GM12878 (cell line): Measurements from ENCODE around the gene TCF7L1. TPM values are rescaled to one million over a fixed set of nuclear protein-coding genes. Genes with fewer than 3 reads are reported as not detected.

Experiments
- ATAC-seq: fragments of 200-7000 bp; cut with Tn5 transposase; 3 replicates; pipeline ENCODE4 v1.9.1; 2020; ENCODE audit warnings: mild to moderate bottlenecking, moderate library complexity
- BruUV-seq: library from RNA; stranded (reverse); fragments of 400-500 nt; replicated peaks from 2 replicates; lab custom pipeline; 2021; lab: Mats Ljungman, UMichigan
- CTCF ChIA-PET: fragments of 300-600 bp; sonication (Branson Sonifier 250); formaldehyde crosslinking; extraction: SDS; loops from one replicate; lab custom pipeline; 2021; ENCODE audit warnings: inconsistent platforms; lab: Yijun Ruan, JAX
- POLR2A ChIA-PET: fragments of 350-600 bp; formaldehyde crosslinking; extraction: SDS; loops from one replicate; lab custom pipeline; 2021; ENCODE audit warnings: inconsistent platforms; lab: Charles Lee
- RAD21 ChIA-PET: fragments of 300-600 bp; sonication (Branson Sonifier 250); formaldehyde crosslinking; loops from one replicate; lab custom pipeline; 2023; ENCODE audit warnings: antibody characterized with exemption; ENCODE audit not compliant: unreplicated experiment; lab: Charles Lee
- SMC1A ChIA-PET: fragments of 300-600 bp; sonication (Branson Sonifier 250); formaldehyde crosslinking; loops from one replicate; lab custom pipeline; 2023; ENCODE audit not compliant: unreplicated experiment, uncharacterized antibody; lab: Charles Lee
- DNase-seq: peaks from one replicate; pipeline ENCODE4 v3.0.0-alpha.2; 2011; ENCODE audit warnings: low read depth, low spot score
- FAIRE-seq: peaks from 3 replicates; lab custom pipeline; 2011; peaks lifted over from hg19 to GRCh38; lab: Jason Lieb, UNC
- H2AFZ ChIP-seq: 2 replicates; pipeline ENCODE4 v1.6.0; 2011; ENCODE audit warnings: low read depth, low read length, control low read depth; ENCODE audit not compliant: control insufficient read depth
- H3K27ac ChIP-seq: 2 replicates; pipeline ENCODE4 v1.5.1; 2011; ENCODE audit warnings: control low read depth; ENCODE audit not compliant: control insufficient read depth, insufficient read depth
- H3K27me3 ChIP-seq, 2 experiments: replicated peaks in 1 of 2; 2 replicates each; pipeline versions ENCODE4 v1.6.0 to v1.6.1; 2011; ENCODE audit warnings: low read length in 1 of 2; ENCODE audit not compliant: control insufficient read depth in 2 of 2, insufficient read depth in 2 of 2
- H3K36me3 ChIP-seq, 2 experiments: 2 replicates each; pipeline ENCODE4 v1.5.1; 2011; ENCODE audit warnings: low read length in 1 of 2; ENCODE audit not compliant: control insufficient read depth in 2 of 2, insufficient read depth in 2 of 2
- H3K4me1 ChIP-seq: 2 replicates; pipeline ENCODE4 v1.6.1; 2011; ENCODE audit warnings: mild to moderate bottlenecking, low read length, moderate library complexity, mixed read lengths; ENCODE audit not compliant: control insufficient read depth, insufficient read depth
- H3K4me2 ChIP-seq: 2 replicates; pipeline ENCODE4 v1.6.0; 2011; ENCODE audit warnings: control low read depth; ENCODE audit not compliant: control insufficient read depth, insufficient read depth
- H3K4me3 ChIP-seq: fragments of 200-600 bp; sonication (generic); 2 replicates; pipeline ENCODE4 v1.5.1; 2016
- H3K79me2 ChIP-seq: 2 replicates; pipeline ENCODE4 v1.6.0; 2011; ENCODE audit warnings: low read length; ENCODE audit not compliant: control insufficient read depth, insufficient read depth
- H3K9ac ChIP-seq: 2 replicates; pipeline ENCODE4 v1.8.0; 2011; ENCODE audit warnings: low read length, control low read depth, mixed read lengths; ENCODE audit not compliant: control insufficient read depth, insufficient read depth
- H3K9me3 ChIP-seq: replicated peaks from 3 replicates; pipeline ENCODE4 v1.5.1; 2011; ENCODE audit warnings: mild to moderate bottlenecking, low read length; ENCODE audit not compliant: control insufficient read depth, insufficient read depth
- H4K20me1 ChIP-seq: 2 replicates; pipeline ENCODE4 v1.6.0; 2011; ENCODE audit not compliant: control insufficient read depth, insufficient read depth
- HDAC2 ChIP-seq: fragments of 200-600 bp; sonication (generic); IDR thresholded peaks from 2 replicates; pipeline ENCODE4 v1.6.1; 2017
- MTA2 ChIP-seq: fragments of 450-650 bp; IDR thresholded peaks from 2 replicates; pipeline ENCODE4 v1.6.1; 2016; ENCODE audit warnings: low read depth, mild to moderate bottlenecking, moderate library complexity
- TCF7 ChIP-seq: IDR thresholded peaks from 2 replicates; pipeline ENCODE4 v1.6.1; 2014; ENCODE audit warnings: antibody characterized with exemption, borderline replicate concordance
- WGBS: methylation state at CpG from one replicate; pipeline ENCODE4 v1.1.6; 2016; ENCODE audit warnings: low lambda C conversion rate; ENCODE audit not compliant: insufficient replicate concordance, insufficient coverage; ENCODE audit errors: missing lambda C conversion rate; 5-methylcytosine and 5-hydroxymethylcytosine counted together
- in situ Hi-C: fragments of 300-500 bp; cut with MboI; formaldehyde crosslinking; loops from 9 replicates; pipeline ENCODE4 v1.14.3; 2018; ENCODE audit warnings: mixed read lengths
- intact Hi-C: fragments of 100-400 bp; cut with micrococcal nuclease; formaldehyde crosslinking; loops from one replicate; pipeline ENCODE4 v1.14.2; 2022; ENCODE audit not compliant: unreplicated experiment
- polyA plus RNA-seq, 11 experiments: library from polyadenylated mRNA; depleted of rRNA in 4 of 11; unstranded in 6 of 11; stranded (reverse) in 5 of 11; fragments of >200 nt; fragmentation: Nextera tagmentation in 4 of 11; fragmentation: Illumina TruSeq in 1 of 11; extraction: Ambion mirVana in 4 of 11; extraction: Trizol in 1 of 11; gene quantifications; 1 replicate in 1 of 11; 2 replicates in 10 of 11; pipeline versions ENCODE4 v1.2.1 to v1.2.3, GENCODE V29; 2011 to 2016; ENCODE audit warnings: inconsistent platforms in 2 of 11, missing spikeins in 2 of 11, low read depth in 1 of 11
- total RNA-seq, 4 experiments: library from RNA; depleted of rRNA in 3 of 4; stranded (reverse); fragments of >200 nt in 3 of 4; fragmentation: Illumina TruSeq in 1 of 4; extraction: Trizol in 1 of 4; gene quantifications; 2 replicates each; pipeline versions ENCODE4 v1.2.1 to v1.2.3, GENCODE V29; 2013 to 2021

Gene TCF7L1
- total and polyA plus RNA-seq, 10 of the 15 experiments (the other 5 are each of a cell fraction or from before 2014, with no cell fraction given) = 0.03 to 0.11 (median 0.10) TPM; not detected in 7

- no peaks in the 10 kb centered on the region for H3K9me3 ChIP-seq
- H2AFZ ChIP-seq = no peak overlapping the region
- in situ Hi-C loops (no loop called here), intact Hi-C loops (no loop called here)
- no peak for DNase-seq
- no peak for FAIRE-seq
- H3K9ac ChIP-seq = no peak overlapping the region
- H3K27ac ChIP-seq = no peak overlapping the region
- no peak overlapping the region for H3K4me2 ChIP-seq
- ChIA-PET SMC1A (no interaction called here), RAD21 (no interaction called here), POLR2A (no interaction called here), CTCF (no interaction called here)
- H3K4me1 ChIP-seq = no peaks in the 10 kb centered on the region
- H3K36me3 ChIP-seq = no peaks in the 10 kb centered on the region
- ATAC-seq = no peak
- H3K4me3 ChIP-seq = no peak overlapping the region
- 35% methylated on average over 12 of the region's 12 CpGs for WGBS
- BruUV-seq = no TSS peak
- no peak for TF ChIP-seq HDAC2
- no peaks in the 10 kb centered on the region for H4K20me1 ChIP-seq
- no peaks in the 10 kb centered on the region for H3K79me2 ChIP-seq
- no peaks in the 10 kb centered on the region; a peak in 2 of 4 replicates for H3K27me3 ChIP-seq
These were observed 56.5 kb downstream of the TCF7L1 start for GRCh38 chr2:85189606-85190270.

DNA sequence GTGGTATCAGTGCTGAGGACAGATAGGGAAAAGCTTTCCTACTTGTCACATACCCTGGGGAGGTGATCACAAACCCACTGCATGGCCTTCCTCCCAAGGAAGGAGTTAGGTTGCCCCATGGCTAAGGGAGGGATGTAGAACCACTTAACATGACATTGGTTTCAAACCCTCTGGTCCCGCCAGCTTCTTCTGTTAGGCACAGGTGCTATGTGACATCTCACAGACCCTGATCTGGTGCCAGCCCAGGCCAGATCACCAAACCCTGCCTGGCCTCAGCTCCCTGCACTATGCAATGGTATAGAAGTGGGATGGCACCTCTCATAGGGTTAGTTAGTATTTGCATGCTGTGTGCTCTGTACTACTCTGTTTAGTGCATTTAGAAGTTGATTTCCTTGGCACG, 58.0 kb downstream of the TCF7L1 start:
- intact Hi-C loops = no loop called here
- POLR2A ChIA-PET = no interaction called here
- H3K4me2 ChIP-seq = no peak overlapping the region
- no peak for DNase-seq
- H3K36me3 ChIP-seq = no peaks in the 10 kb centered on the region
- no peaks in the 10 kb centered on the region for H4K20me1 ChIP-seq
- no peak overlapping the region for H3K4me3 ChIP-seq
- no peak for FAIRE-seq
- no peaks in the 10 kb centered on the region for H3K79me2 ChIP-seq
- ATAC-seq = no peak
- no TSS peak for BruUV-seq
- RAD21 ChIA-PET = interaction anchor here (0.7 kb wide), 1 partner anchor 309 kb away, joined by 3 read pairs; no protein-coding TSS in a partner anchor
- H3K9me3 ChIP-seq = no peaks in the 10 kb centered on the region
- TF ChIP-seq MTA2 = no peak
- TF ChIP-seq TCF7 = no peak
- TF ChIP-seq, all 136 proteins: peak for 0
- H2AFZ ChIP-seq = no peak overlapping the region
- no peak overlapping the region for H3K27ac ChIP-seq
- SMC1A ChIA-PET = no interaction called here
- in situ Hi-C loops = no loop called here
- H3K27me3 ChIP-seq = no peaks in the 10 kb centered on the region; a peak in 2 of 4 replicates
- no peak overlapping the region for H3K9ac ChIP-seq
- 9% methylated on average over 2 of the region's 2 CpGs for WGBS
- no peaks in the 10 kb centered on the region for H3K4me1 ChIP-seq
- CTCF ChIA-PET = interaction anchor here (1.1 to 1.9 kb wide), 2 partner anchors 24 to 101 kb away, joined by 3 to 6 read pairs; no protein-coding TSS in a partner anchor
